Adipose tissue (tissue), 3 donors: Measurements from ENCODE around the gene TMEM150C. TPM values are rescaled to one million over a fixed set of nuclear protein-coding genes. Genes with fewer than 3 reads are reported as not detected.

Experiments used
- H3K27ac ChIP-seq: one replicate; pipeline ENCODE4 v1.5.1; 2013; ENCODE audit warnings: low read depth, low read length
- WGBS, 3 donors: extraction: QIAGEN DNeasy Blood & Tissue Kit; methylation state at CpG; one replicate each; pipeline ENCODE4 v1.1.7; 2013; 5-methylcytosine and 5-hydroxymethylcytosine counted together
- polyA plus RNA-seq, 3 donors: library from polyadenylated mRNA; stranded (reverse); fragments of 200-250 nt; gene quantifications; one replicate each; pipeline ENCODE4 v1.2.3, GENCODE V29; 2013
- donor health status: healthy with polysubstance abuse.
- donor health status: Bipolar disorder and iron deficiency.
- donor health status: healthy.

Gene TMEM150C
- polyA plus RNA-seq, 3 donors = 2.7 to 39.0 (median 14.4) TPM

DNA sequence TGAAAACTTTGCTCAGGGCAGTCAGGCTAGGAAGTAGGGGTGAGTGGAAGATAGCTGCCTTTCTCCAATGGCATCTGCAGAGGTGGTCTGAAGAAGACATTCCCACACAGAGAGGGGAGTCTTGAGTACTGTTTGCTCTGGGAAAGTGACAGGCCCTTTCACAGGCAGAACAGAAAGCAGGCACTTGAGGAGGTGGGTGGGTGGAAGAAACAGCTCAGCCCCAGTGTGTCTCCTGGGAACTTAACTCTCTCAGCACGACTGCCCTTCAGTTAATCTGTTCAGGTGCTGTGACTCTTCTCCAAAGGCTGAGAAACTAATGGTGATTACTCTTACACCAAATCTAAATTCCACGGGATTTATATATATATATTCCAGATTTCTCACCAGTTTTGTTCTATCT lies 103.1 kb downstream of the TMEM150C start:
- WGBS, 3 donors = 64 to 93% (median 87%) methylated on average over 2 of the region's 2 CpGs
- H3K27ac ChIP-seq = no peak overlapping the region

DNA sequence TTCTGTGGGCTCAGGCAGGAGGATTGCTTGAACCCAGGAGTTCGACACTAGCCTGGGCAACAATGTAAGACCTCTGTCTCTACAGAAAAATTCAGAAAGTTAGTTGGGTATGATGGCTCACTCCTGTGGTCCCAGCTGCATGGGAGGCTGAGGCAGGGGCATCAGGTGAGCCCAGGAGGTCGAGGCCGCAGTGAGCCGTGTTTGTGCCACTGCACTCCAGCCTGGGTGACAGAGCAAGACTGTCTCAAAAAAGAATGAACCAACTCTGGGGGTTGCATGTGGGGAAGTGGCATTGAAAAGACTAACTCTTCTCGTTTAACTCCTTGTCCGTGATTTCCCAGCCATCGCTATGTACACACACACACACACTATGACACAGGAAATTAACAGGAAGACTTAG lies 104.5 kb downstream of the TMEM150C start:
- no peak overlapping the region for H3K27ac ChIP-seq
- 84 to 89% (median 88%) methylated on average over 7 of the region's 7 CpGs for WGBS, 3 donors

DNA sequence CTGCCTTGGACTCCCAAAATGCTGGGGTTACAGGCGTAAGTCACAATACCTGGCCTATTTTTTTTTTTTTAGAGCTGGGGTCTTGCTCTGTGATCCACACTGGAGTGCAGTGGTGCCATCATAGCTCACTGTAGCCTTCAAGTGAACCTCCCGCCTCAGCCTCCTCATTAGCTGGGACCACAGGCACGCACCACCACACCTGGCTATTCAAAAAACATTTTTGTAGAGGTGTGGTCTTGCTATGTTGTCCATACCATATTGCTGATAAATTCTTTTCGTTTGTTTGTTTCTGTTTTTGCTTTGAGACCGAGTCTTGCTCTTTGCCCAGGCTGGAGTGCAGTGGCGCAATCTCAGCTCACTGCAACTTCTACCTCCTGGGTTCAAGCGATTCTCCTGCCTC lies 109.8 kb downstream of the TMEM150C start:
- no peak overlapping the region for H3K27ac ChIP-seq
- 96 to 97% (median 96%) methylated on average over 7 of the region's 7 CpGs for WGBS, 3 donors

DNA sequence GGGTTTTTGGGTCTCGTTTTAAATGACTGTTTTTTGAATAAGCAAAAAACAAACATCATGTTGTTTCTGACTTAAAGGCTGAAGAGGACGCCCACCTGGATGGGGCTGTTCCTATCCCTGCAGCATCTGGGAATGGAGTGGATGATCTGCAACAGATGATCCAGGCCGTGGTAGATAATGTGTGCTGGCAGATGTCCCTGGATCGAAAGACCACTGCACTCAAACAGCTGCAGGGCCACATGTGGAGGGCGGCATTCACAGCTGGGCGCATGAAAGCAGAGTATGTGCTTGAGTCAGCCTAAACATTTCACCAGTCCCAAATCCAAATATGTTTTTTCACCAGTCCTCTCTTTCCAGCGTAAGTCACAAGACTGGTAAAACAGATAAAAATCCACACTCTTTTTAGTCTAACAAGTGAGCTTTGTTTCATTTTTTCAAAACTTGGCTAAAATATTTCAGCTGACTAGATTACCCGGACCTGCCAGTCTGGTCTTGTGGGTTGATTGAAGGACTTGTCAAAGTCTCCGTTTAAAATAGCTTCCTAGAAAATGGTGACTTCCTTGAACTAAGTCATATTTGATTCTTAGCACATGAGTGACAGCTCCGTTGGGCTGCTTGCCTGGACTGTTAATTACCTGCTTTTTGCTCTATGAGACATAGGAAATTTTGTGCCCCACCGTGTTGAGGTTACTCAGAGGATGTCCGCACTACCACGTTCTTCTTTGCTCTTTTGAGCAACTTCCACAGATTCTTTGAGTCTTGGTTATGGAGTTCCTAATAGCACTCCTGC lies 110.6 kb downstream of the TMEM150C start:
- 80 to 91% (median 90%) methylated on average over 13 of the region's 13 CpGs for WGBS, 3 donors
- no peak overlapping the region for H3K27ac ChIP-seq

DNA sequence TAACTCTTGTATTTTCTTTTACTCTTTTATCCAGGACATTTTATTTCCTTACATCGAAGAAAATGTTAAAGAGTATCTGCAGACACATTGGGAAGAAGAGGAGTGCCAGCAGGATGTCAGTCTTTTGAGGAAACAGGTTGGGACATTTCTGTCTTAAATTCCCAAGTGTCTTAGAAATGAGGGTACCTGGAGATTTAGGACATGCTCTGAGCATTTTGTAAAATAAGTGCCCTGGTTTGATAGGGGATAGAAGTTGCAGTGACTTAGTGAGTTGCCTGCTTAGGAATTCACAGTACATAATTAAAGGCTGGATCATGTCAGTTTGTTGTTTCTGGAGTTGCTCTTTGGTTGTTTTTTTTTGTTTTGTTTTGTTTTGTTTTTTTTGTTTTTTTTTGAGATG lies 113.9 kb downstream of the TMEM150C start:
- no peak overlapping the region for H3K27ac ChIP-seq
- WGBS, 3 donors = 94 to 99% (median 94%) methylated on average over 1 of the region's 1 CpG

DNA sequence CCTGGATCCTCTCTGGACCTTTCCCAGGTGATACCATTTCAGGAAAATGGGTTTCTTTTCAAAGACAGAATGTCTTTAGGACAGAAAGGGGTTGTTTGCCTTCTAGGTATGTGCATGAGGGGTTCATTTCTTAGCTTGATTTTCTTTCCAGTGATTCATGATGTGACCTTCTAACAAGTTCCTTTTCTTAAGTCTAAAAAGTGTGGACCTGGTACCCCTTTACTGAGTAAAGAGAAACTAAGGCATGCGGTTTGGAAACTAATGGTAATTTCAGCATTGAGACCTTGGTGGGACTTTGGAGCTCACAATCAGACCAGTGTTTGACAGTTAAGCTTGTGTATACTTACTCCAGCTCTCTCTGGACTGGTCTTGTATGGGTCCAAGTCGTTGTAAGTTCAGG lies 122.7 kb downstream of the TMEM150C start:
- H3K27ac ChIP-seq = no peak overlapping the region
- WGBS, 3 donors = 82 to 89% (median 87%) methylated on average over 2 of the region's 2 CpGs

DNA sequence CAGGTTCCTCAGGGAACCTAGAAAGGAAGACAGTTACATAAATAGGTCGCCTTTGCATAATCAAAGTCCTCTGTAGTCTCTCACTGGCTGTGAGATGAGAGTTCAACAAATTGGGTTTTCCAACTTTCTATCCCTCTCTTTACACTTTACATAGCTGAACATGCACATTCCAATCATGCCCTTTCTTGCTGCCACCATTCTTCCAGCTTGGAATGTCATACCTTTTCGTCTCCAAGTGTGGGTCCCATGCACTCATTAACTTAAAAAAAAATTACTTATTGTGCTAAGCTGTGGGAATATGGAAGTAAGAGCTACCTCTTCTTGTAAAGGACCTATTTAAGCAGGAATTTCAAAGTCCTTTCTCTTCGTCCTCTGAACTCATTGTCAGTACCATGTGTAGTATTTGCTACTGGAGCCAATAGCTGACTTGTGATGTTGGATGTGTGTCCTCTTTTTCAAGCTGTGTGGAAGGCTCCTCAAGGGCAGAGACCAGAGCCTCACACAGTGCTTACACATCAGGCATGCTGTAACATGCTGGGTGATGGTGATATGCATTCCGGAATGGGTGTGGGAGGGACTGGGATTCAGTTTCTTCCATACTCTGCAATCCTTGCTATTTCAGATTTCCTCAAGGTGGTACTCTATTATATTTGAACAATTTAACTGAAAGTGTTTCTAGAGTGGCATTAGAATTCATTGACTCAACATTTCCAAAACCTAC lies 124.3 kb downstream of the TMEM150C start:
- WGBS, 3 donors = 83 to 90% (median 87%) methylated on average over 4 of the region's 4 CpGs
- H3K27ac ChIP-seq = no peak overlapping the region

DNA sequence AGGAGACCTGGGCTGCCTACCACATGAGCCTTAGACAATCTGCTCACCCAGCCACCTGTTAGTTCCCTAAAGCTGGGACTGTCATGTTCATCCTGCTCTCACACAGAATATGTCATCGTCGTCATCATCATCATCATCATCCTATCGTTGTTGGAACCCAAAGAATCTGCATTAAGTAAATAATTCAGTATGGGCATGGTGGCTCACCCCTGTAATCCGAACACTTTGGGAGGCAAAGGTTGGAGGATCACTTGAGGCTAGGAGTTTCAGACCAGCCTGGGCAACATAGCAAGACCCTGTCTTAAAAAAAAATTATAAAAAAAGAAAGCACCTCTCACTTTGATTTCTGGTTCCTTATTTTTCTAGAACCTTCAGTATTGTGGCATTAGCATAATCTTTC lies 125.0 kb downstream of the TMEM150C start:
- 93 to 97% (median 96%) methylated on average over 4 of the region's 4 CpGs for WGBS, 3 donors
- H3K27ac ChIP-seq = no peak overlapping the region

DNA sequence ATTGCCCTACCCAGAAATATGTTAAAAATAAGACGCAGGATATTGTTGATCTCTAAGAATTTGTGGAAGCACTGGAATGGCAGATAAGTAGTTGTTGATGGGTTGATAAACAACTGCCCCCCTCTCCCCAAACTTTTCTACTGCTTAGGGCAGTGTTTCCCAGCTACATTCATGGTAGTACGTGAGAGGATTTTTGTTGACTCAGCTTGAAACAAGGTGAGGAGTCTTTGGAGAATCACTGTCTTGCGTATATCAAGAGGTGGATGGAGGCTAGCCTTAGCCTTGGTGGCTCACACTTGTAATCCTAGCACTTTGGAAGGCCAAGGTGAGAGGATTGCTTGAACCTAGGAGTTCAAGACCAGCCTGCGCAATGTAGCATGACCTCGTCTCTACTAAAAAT lies 125.7 kb downstream of the TMEM150C start:
- WGBS, 3 donors = 90 to 97% (median 95%) methylated on average over 5 of the region's 5 CpGs
- no peak overlapping the region for H3K27ac ChIP-seq

DNA sequence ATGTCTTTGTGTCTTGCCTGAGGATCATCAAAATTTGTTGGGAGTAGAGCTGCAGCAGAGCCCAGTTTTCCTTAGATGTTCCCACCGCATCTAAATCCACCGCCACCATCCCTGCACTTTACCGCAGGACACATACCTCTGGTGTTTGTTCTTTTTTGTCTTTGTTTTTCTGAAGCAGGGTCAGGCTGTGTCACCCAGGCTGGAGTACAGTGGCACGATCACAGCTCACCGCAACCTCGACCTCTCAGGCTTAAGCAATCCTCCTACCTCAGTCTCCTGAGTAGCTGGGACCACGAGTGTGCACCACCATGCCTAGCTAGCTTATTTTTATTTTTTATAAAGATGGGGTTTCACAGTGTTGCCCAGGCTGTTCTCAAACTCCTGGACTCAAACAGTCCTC lies 126.8 kb downstream of the TMEM150C start:
- 90 to 95% (median 92%) methylated on average over 7 of the region's 7 CpGs for WGBS, 3 donors
- H3K27ac ChIP-seq = no peak overlapping the region

DNA sequence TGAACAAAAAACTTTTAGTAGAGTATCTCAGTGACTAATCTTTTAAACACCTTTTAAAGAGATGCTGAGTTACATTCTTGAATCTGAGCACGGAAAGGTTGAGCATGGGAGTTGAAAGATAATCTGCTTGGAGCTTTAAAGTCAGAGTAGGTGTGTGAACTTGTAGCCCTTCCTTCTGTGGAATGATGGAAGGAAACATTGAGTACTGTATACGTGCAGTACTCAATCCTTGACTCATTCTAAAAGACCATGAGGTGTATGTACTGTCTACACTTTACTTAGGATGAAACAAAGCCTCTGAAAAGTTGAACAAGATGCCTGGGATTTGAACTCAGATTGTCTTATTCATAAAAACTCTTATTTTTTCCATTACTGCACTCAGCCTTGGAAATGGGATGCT lies 128.0 kb downstream of the TMEM150C start:
- no peak overlapping the region for H3K27ac ChIP-seq
- whole genome bisulfite sequencing, 3 donors = 69 to 82% (median 76%) methylated on average over 2 of the region's 2 CpGs

Other genes starting within 250 kb of the TMEM150C start
- 100 to 1,000 TPM in 2 of 3 donors, 10 to 100 TPM in 1; 78.2 to 168 (median 118) TPM for gene HNRNPD, start 188.0 kb downstream of the TMEM150C start, polyA plus RNA-seq
- gene HNRNPDL, start 131.5 kb downstream of the TMEM150C start, polyA plus RNA-seq = 100 to 1,000 TPM; 174 to 293 (median 286) TPM
- gene ENOPH1, start 131.4 kb downstream of the TMEM150C start, polyA plus RNA-seq = 10 to 100 TPM; 16.9 to 20.5 (median 18.0) TPM
- gene SCD5, start 236.8 kb upstream of the TMEM150C start, polyA plus RNA-seq = 10 to 100 TPM in 2 of 3 donors, 1 to 10 TPM in 1; 4.3 to 18.6 (median 14.3) TPM